Activated T-helper 2 cell treated with anti-CD3 and anti-CD28 coated beads, Interferon-gamma antibody, Interleukin-2, Interleukin-4, amounts not matched to agents 10 μg/mL and 5 μg/mL and 100 μg/mL, durations not matched to agents 14 hours and 24 hours and 36 hours (primary cell): ENCODE results near the gene PARVG. TPM values are rescaled to one million over a fixed set of nuclear protein-coding genes. Genes with fewer than 3 reads are reported as not detected.
A peak's percentile ranks its signal among the peaks of the same experiment; 100 is the strongest.

Experiments
- DNase-seq: peaks from one replicate; pipeline ENCODE4 v3.0.0; 2021; ENCODE audit warnings: low spot score
- H3K27ac Mint-ChIP-seq: one replicate; pipeline ENCODE4 v1.8.0; 2021; ENCODE audit warnings: mixed read lengths
- H3K27me3 Mint-ChIP-seq: one replicate; pipeline ENCODE4 v1.8.0; 2021; ENCODE audit warnings: low read depth, mixed read lengths
- H3K36me3 Mint-ChIP-seq: one replicate; pipeline ENCODE4 v1.8.0; 2021; ENCODE audit warnings: low read depth, mixed read lengths
- H3K4me1 Mint-ChIP-seq: one replicate; pipeline ENCODE4 v1.8.0; 2021; ENCODE audit warnings: low read depth, mixed read lengths
- H3K4me3 Mint-ChIP-seq: one replicate; pipeline ENCODE4 v1.8.0; 2021; ENCODE audit warnings: low read depth, mild to moderate bottlenecking, moderate library complexity, mixed read lengths
- H3K9me3 Mint-ChIP-seq: one replicate; pipeline ENCODE4 v1.8.0; 2021; ENCODE audit warnings: mixed read lengths
- intact Hi-C: fragments of 100-400 bp; cut with micrococcal nuclease; formaldehyde crosslinking; loops from one replicate; pipeline ENCODE4 v1.15.1; 2023
- total RNA-seq: library from RNA; stranded (reverse); gene quantifications from 2 replicates; pipeline ENCODE4 v1.2.3, GENCODE V29; 2022

Gene PARVG
- total RNA-seq, 1 donor from 2014 or later = 73.5 TPM

DNA sequence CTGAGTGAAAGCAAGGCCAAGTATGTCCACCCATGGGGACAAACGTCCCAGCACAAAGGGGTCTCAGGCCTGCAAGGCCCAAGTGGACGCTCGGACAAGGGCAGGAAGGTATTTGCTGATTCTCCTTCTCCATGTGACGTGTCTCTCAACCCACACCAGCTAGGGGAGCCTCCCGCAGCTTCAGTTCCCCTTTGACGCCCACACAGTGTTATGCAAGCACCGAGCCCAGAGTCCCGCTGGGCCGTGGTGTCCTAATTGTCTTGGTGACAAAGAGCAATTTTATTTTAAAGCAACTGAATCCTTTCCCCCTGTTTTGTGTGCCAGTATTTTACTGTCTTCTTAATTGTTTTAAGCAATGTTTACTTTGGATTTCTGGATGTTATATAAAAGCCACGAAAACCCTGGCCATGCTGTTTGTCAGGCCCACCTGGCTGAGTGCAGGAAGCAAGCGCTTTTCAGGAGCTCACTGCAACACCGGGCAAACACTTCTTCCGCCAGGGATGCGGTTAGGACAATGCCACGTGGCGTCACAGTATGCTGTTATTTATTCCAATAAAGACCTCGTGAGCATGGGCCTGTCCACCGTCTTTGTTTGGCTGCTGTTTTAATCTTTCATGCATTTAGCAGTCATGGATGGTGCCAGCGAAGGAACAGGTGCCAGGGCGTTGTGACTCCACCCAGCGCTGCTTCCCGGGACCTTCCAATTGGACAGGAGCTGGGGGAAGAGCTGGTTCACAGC, 8.2 kb upstream of the PARVG start:
- H3K4me3 Mint-ChIP-seq = no peak overlapping the region
- H3K27ac Mint-ChIP-seq = no peak overlapping the region
- no peak for DNase-seq
- no peaks in the 10 kb centered on the region for H3K9me3 Mint-ChIP-seq
- H3K36me3 Mint-ChIP-seq = no peaks in the 10 kb centered on the region
- no peaks in the 10 kb centered on the region for H3K4me1 Mint-ChIP-seq
- H3K27me3 Mint-ChIP-seq = peaks cover 4% of the 10 kb centered on the region
- intact Hi-C loops = no loop called here

GRCh38 chr22:44173154-44173553, 7.6 kb upstream of the PARVG start:
- no peak overlapping the region for H3K27ac Mint-ChIP-seq
- no peaks in the 10 kb centered on the region for H3K36me3 Mint-ChIP-seq
- H3K27me3 Mint-ChIP-seq = peaks cover 7% of the 10 kb centered on the region
- no peak for DNase-seq
- H3K4me1 Mint-ChIP-seq = no peaks in the 10 kb centered on the region
- H3K9me3 Mint-ChIP-seq = no peaks in the 10 kb centered on the region
- H3K4me3 Mint-ChIP-seq = no peak overlapping the region
- intact Hi-C loops = no loop called here

- H3K4me1 Mint-ChIP-seq = peaks cover 6% of the 10 kb centered on the region
These were observed 5.0 kb upstream of the PARVG start for GRCh38 chr22:44175676-44176075.

GRCh38 chr22:44179196-44179988, 1.3 kb upstream of the PARVG start:
- peaks cover 18% of the 10 kb centered on the region for H3K4me1 Mint-ChIP-seq
- intact Hi-C loops = no loop called here
- no peak overlapping the region for H3K27ac Mint-ChIP-seq
- peaks cover 9% of the 10 kb centered on the region for H3K27me3 Mint-ChIP-seq
- DNase-seq = no peak
- peaks cover 12% of the 10 kb centered on the region for H3K36me3 Mint-ChIP-seq
- no peak overlapping the region for H3K4me3 Mint-ChIP-seq
- no peaks in the 10 kb centered on the region for H3K9me3 Mint-ChIP-seq

More at GRCh38 chr22:44175676-44176075, 5.0 kb upstream of the PARVG start:
- Mint-ChIP-seq H3K27me3 (peaks cover 9% of the 10 kb centered on the region), H3K4me3 (no peak overlapping the region), H3K27ac (no peak overlapping the region), H3K36me3 (no peaks in the 10 kb centered on the region), H3K9me3 (no peaks in the 10 kb centered on the region)
- intact Hi-C loops = no loop called here
- DNase-seq = no peak

DNA sequence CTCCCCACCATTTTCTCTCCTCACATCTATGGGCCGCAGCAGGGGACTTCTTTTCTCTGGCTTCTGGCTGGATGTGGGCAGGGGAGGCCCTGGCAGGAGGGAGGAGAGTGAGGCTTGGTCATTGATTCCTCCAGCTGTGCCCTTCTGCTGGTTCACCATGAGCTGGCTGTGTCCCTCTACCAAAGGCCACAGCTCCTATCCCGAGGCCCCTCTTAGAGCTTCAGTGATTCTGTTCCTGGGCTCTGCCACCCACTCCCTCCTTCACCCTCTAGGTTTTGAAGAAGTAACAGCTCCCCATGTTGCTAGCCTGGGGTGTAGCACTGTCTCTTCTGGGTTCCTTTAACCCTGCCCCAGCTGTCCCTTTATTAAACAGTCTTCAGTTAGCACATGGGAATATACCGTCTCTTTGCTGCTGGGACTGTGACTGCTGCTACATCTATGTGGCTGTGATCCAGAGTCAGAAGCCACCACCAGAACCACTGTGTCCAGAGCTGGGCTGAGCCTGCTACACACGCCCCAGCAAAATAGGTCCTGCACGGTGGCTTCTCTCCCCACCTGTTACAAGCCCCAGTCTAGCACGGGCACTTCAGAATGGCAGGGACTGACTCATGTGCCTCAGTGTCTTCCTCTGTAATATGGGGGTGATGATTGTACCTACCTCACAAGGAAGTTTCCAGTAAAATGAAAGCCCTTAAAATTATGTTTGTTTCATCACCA, 578 bp upstream of the PARVG start:
- DNase-seq = no peak
- no peak overlapping the region for H3K4me3 Mint-ChIP-seq
- intact Hi-C loops = loop anchor here (10.0 kb wide), 1 partner anchor 155 kb away; the partner anchor contains the start of gene PARVB
- peaks cover 20% of the 10 kb centered on the region for H3K36me3 Mint-ChIP-seq
- no peak overlapping the region for H3K27ac Mint-ChIP-seq
- H3K4me1 Mint-ChIP-seq = peaks cover 21% of the 10 kb centered on the region
- H3K9me3 Mint-ChIP-seq = no peaks in the 10 kb centered on the region
- peaks cover 9% of the 10 kb centered on the region for H3K27me3 Mint-ChIP-seq

- Mint-ChIP-seq H3K4me1 (peaks cover 21% of the 10 kb centered on the region), H3K9me3 (no peaks in the 10 kb centered on the region), H3K4me3 (peak overlapping the region; percentile 83), H3K36me3 (peaks cover 25% of the 10 kb centered on the region), H3K27ac (peak overlapping the region; percentile 92), H3K27me3 (peaks cover 9% of the 10 kb centered on the region)
- DNase-seq = peak; percentile 56
- intact Hi-C loops = loop anchor here (10.0 kb wide), 1 partner anchor 156 kb away; the partner anchor contains the start of gene PARVB
These were observed 547 bp downstream of the PARVG start for GRCh38 chr22:44181033-44181911.

DNA sequence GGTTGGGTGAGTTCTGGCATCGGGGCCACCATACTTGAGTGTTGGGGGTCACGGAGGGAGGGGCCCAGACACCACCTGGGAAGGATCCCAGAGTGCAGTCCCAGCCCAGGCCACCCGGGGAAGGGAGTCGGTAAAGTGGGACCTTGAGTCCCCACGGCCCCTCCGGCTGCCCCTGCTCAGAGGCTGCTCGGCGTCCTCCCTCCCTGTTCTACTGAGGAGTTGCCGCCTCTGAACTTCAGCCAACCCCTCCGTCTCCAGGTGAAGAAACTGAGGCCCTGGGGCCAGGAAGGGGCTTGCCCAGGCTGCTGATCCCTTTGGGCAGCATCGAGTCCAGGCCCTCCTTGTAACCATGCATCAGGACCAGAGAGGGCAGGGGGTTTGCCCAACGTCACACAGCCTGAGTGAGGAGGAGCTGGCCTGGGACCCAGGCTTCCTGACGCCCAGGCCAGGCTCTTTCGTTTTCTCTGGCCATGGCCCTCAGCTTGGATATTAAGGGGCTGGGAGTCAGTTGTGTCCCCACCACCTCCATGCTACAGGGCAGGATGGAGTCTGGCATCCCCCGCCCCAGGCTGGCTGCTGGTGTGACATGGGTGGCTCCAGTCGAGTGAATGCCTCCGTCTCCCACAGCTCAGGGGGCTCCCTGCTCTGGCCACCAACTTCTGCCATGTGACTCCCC, 1.3 kb downstream of the PARVG start:
- DNase-seq = no peak
- intact Hi-C loops = loop anchor here (1.0 to 10.0 kb wide), 2 partner anchors 9 to 157 kb away; partner anchors contain the start of gene PARVB
- H3K27ac Mint-ChIP-seq = peak overlapping the region; percentile 92
- peaks cover 21% of the 10 kb centered on the region for H3K4me1 Mint-ChIP-seq
- H3K4me3 Mint-ChIP-seq = peak overlapping the region; percentile 83
- H3K9me3 Mint-ChIP-seq = no peaks in the 10 kb centered on the region
- H3K36me3 Mint-ChIP-seq = peaks cover 29% of the 10 kb centered on the region
- peaks cover 8% of the 10 kb centered on the region for H3K27me3 Mint-ChIP-seq

- Mint-ChIP-seq H3K27me3 (peaks cover 6% of the 10 kb centered on the region), H3K4me3 (peak overlapping the region; percentile 83), H3K27ac (peak overlapping the region; percentile 92), H3K4me1 (peaks cover 21% of the 10 kb centered on the region), H3K36me3 (peaks cover 33% of the 10 kb centered on the region), H3K9me3 (no peaks in the 10 kb centered on the region)
- peak; percentile 54 for DNase-seq
- intact Hi-C loops = loop anchor here (1.0 to 10.0 kb wide), 2 partner anchors 9 to 158 kb away; partner anchors contain the start of gene PARVB
These were observed 2.0 kb downstream of the PARVG start for GRCh38 chr22:44182588-44183286.

DNA sequence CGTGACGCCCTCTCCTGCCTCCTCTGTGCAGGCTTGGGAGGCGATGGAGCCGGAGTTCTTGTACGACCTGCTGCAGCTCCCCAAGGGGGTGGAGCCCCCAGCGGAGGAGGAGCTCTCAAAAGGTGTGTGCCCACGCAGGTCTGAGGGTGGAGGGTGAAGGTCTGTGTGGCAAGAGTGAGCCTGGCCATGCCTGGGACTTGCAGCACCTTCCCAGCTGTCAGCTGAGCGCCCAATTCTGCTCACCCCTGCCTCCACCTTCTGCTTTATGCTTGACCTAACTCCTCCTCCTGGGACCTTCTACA, 2.5 kb downstream of the PARVG start:
- H3K27me3 Mint-ChIP-seq = peaks cover 2% of the 10 kb centered on the region
- intact Hi-C loops = loop anchor here (10.0 kb wide), 1 partner anchor 158 kb away; the partner anchor contains the start of gene PARVB
- H3K9me3 Mint-ChIP-seq = no peaks in the 10 kb centered on the region
- peak overlapping the region; percentile 92 for H3K27ac Mint-ChIP-seq
- peak overlapping the region; percentile 83 for H3K4me3 Mint-ChIP-seq
- H3K4me1 Mint-ChIP-seq = peaks cover 21% of the 10 kb centered on the region
- no peak for DNase-seq
- peaks cover 33% of the 10 kb centered on the region for H3K36me3 Mint-ChIP-seq

DNA sequence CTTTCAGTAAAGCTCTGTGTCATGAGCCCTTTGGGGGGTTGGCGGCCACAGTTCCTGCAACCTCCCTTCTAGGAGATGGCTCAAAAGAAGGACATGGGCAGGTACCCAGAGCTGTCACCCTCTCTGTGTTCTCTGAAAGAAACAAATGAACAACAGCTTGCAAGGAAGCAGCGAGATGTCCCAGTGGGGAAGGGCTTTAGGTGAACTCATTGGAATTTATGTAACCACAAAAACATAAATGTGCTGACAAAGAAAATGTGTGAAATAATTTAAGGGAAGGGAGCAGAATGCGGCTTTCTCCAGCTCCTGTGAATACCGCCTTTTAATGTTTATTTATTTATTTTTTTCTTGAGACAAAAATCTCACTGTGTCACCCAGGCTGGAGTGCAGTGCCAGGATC, 3.3 kb downstream of the PARVG start:
- H3K9me3 Mint-ChIP-seq = no peaks in the 10 kb centered on the region
- no peak for DNase-seq
- H3K27me3 Mint-ChIP-seq = peaks cover 2% of the 10 kb centered on the region
- H3K4me1 Mint-ChIP-seq = peaks cover 21% of the 10 kb centered on the region
- H3K36me3 Mint-ChIP-seq = peaks cover 33% of the 10 kb centered on the region
- H3K4me3 Mint-ChIP-seq = no peak overlapping the region
- no peak overlapping the region for H3K27ac Mint-ChIP-seq
- intact Hi-C loops = loop anchor here (10.0 kb wide), 1 partner anchor 159 kb away; the partner anchor contains the start of gene PARVB
